GM12891 (cell line): ENCODE measurements around the gene GIGYF1.
"Not testable (repeated sequence)": the region's sequence is repeated elsewhere in the genome, so short reads cannot be mapped to it uniquely, and the experiment has no call there.

Experiments used
- DNase-seq: peaks from one replicate; pipeline ENCODE4 v3.0.0; 2011; ENCODE audit warnings: low spot score; ENCODE audit not compliant: insufficient read length
- FAIRE-seq: peaks from 2 replicates; lab custom pipeline; 2011; peaks lifted over from hg19 to GRCh38; lab: Jason Lieb, UNC
- PAX5 ChIP-seq: IDR thresholded peaks from 2 replicates; pipeline ENCODE4 v1.6.1; 2011; ENCODE audit warnings: low read length, moderate library complexity, mild to moderate bottlenecking; ENCODE audit not compliant: insufficient read depth, severe bottlenecking
- POLR2A ChIP-seq: IDR thresholded peaks from 2 replicates; pipeline ENCODE4 v1.6.1; 2011; ENCODE audit warnings: low read depth, low read length, control low read depth
- POLR2AphosphoS5 ChIP-seq: IDR thresholded peaks from 2 replicates; pipeline ENCODE4 v1.6.1; 2011; ENCODE audit warnings: low read depth, low read length, control low read depth
- POU2F2 ChIP-seq: IDR thresholded peaks from 2 replicates; pipeline ENCODE4 v1.6.1; 2011; ENCODE audit warnings: low read depth, mild to moderate bottlenecking, control low read depth, low read length, moderate library complexity
- SPI1 ChIP-seq: IDR thresholded peaks from 2 replicates; pipeline ENCODE4 v1.6.1; 2011; ENCODE audit warnings: low read depth, low read length, control low read depth
- TAF1 ChIP-seq: IDR thresholded peaks from 2 replicates; pipeline ENCODE4 v1.6.1; 2011; ENCODE audit warnings: low read depth, low read length, control low read depth

GIGYF1 gene

GRCh38 chr7:100674411-100675104 lies 19.5 kb downstream of the GIGYF1 start:
- FAIRE-seq (no peak), DNase-seq (peak; percentile 18)
- no peak for TF ChIP-seq TAF1
- 0 out of 2 replicates have a peak, but pooled peaks have one; percentile 22 for TF ChIP-seq SPI1

- 0 out of 2 replicates have a peak, but pooled peaks have one; percentile 16 for TF ChIP-seq SPI1
- no peak for TF ChIP-seq POLR2A
- no peak for TF ChIP-seq POU2F2
- DNase-seq: peak; percentile 20
- FAIRE-seq: no peak
Measured at GRCh38 chr7:100673942-100674410, 20.1 kb downstream of the GIGYF1 start.

- TF ChIP-seq SPI1 (no peak), POLR2A (peak; percentile 62), PAX5 (no peak), POLR2AphosphoS5 (peak; percentile 52; the same call in 1 of the 2 replicates), TAF1 (peak; percentile 77), POU2F2 (0 out of 2 replicates have a peak, but pooled peaks have one; percentile 39)
- DNase-seq: peak; percentile 91
- FAIRE-seq: peak; percentile 98
Measured at GRCh38 chr7:100673302-100673941, 20.6 kb downstream of the GIGYF1 start, which contains the start of gene GNB2. Gene GNB2 (plus strand): TSS chr7:100673740. CDS start chr7:100676266, 2,526 bp downstream.

- TF ChIP-seq SPI1 (no peak), POLR2A (no peak), TAF1 (no peak), PAX5 (no peak), POU2F2 (no peak), POLR2AphosphoS5 (no peak)
- FAIRE-seq (no peak), DNase-seq (no peak)
Measured at GRCh38 chr7:100671353-100672327, 22.4 kb downstream of the GIGYF1 start.

GRCh38 chr7:100670074-100670473 lies 24.0 kb downstream of the GIGYF1 start:
- FAIRE-seq (no peak), DNase-seq (no peak)
- TF ChIP-seq POLR2AphosphoS5: no peak
- TF ChIP-seq POLR2A: no peak
- TF ChIP-seq POU2F2: no peak
- no peak for TF ChIP-seq TAF1
- TF ChIP-seq PAX5: no peak
- TF ChIP-seq SPI1: no peak

GRCh38 chr7:100669106-100669505 lies 24.9 kb downstream of the GIGYF1 start:
- DNase-seq, FAIRE-seq: not testable (repeated sequence)

- DNase-seq (no peak), FAIRE-seq (no peak)
- TF ChIP-seq POU2F2: no peak
- TF ChIP-seq PAX5: no peak
- TF ChIP-seq POLR2A: no peak
- no peak for TF ChIP-seq POLR2AphosphoS5
- no peak for TF ChIP-seq SPI1
- TF ChIP-seq TAF1: no peak
Measured at GRCh38 chr7:100668069-100668449, 26.0 kb downstream of the GIGYF1 start.

- TF ChIP-seq TAF1 (no peak), SPI1 (peak; percentile 74)
- no peak for FAIRE-seq
- no peak for DNase-seq
Measured at GRCh38 chr7:100667331-100668068, 26.6 kb downstream of the GIGYF1 start.

- DNase-seq (no peak), FAIRE-seq (no peak)
- TF ChIP-seq POLR2AphosphoS5 (no peak), POU2F2 (no peak), TAF1 (no peak), SPI1 (no peak)
Measured at GRCh38 chr7:100665168-100665726, 28.8 kb downstream of the GIGYF1 start.

GRCh38 chr7:100662194-100662776 lies 31.8 kb downstream of the GIGYF1 start:
- FAIRE-seq, DNase-seq: not testable (repeated sequence)
